ENCODE results near the gene CIB1. TPM values are rescaled to one million over a fixed set of nuclear protein-coding genes. Genes with fewer than 3 reads are reported as not detected.

CIB1 gene
- total and polyA plus RNA-seq, 10 of the 15 experiments (the other 5 are each of a cell fraction or from before 2014, with no cell fraction given): 10.8 to 155 (median 81.9) TPM

DNA sequence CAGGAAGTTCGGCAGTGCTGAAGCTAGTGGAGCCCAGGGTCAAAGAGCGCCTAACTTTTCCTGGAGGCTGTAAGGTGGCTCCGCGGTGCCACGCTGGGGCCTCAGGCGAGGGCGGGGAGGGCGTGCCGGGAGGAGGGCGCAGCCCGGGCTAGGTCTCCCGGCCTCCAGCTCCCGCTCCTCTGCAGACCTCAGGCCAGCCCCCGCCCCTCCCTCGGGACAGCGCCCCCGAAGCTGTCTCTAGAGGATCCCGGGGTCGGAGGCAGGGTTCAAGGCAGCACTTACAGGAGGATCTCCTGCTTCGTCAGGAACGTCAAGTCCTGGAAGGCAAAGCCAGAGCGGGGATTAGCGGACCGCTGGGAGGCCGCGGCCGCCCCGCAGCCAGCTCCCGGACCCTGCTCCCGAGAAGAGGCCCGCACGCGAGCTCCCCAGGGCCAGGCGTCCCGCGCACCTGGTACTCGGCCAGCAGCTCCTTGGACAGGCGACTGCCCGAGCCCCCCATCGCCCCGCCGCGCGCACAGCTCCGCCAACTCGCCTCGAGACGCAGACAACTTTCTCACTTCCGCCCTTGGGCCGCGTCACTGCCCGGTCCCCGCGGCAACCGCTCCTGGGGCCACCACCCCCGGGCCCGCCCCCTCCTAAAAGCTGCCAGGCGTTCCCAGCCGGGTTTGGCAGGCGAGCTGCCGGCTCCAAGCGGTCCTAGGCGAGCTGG lies at the start of gene CIB1 (continued):
- TF ChIP-seq MYB (IDR thresholded peaks at IDR 0.05; ENCODE audit: borderline replicate concordance, low read depth, low read length): 0 out of 2 replicates have a peak, but pooled peaks have one; percentile 14
- TF ChIP-seq, protein P1, sequence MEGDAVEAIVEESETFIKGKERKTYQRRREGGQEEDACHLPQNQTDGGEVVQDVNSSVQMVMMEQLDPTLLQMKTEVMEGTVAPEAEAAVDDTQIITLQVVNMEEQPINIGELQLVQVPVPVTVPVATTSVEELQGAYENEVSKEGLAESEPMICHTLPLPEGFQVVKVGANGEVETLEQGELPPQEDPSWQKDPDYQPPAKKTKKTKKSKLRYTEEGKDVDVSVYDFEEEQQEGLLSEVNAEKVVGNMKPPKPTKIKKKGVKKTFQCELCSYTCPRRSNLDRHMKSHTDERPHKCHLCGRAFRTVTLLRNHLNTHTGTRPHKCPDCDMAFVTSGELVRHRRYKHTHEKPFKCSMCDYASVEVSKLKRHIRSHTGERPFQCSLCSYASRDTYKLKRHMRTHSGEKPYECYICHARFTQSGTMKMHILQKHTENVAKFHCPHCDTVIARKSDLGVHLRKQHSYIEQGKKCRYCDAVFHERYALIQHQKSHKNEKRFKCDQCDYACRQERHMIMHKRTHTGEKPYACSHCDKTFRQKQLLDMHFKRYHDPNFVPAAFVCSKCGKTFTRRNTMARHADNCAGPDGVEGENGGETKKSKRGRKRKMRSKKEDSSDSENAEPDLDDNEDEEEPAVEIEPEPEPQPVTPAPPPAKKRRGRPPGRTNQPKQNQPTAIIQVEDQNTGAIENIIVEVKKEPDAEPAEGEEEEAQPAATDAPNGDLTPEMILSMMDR (IDR thresholded peaks at IDR 0.05 in 2 of 3, conservative IDR thresholded peaks at IDR 0.05 in 1 of 3; ENCODE audit: control insufficient read depth in 2 of 3, extremely low read depth in 1 of 3, insufficient read depth in 1 of 3, low read depth in 3 of 3, low read length in 3 of 3): no peak; a peak in 1 of 6 replicates
- TF ChIP-seq CBX5 (IDR thresholded peaks at IDR 0.05; ENCODE audit: low read depth): no peak
- TF ChIP-seq BMI1 (IDR thresholded peaks at IDR 0.05; ENCODE audit: borderline replicate concordance): peak; percentile 85; the same call in 1 of the 2 replicates
- TF ChIP-seq, protein P2, sequence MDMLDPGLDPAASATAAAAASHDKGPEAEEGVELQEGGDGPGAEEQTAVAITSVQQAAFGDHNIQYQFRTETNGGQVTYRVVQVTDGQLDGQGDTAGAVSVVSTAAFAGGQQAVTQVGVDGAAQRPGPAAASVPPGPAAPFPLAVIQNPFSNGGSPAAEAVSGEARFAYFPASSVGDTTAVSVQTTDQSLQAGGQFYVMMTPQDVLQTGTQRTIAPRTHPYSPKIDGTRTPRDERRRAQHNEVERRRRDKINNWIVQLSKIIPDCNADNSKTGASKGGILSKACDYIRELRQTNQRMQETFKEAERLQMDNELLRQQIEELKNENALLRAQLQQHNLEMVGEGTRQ (IDR thresholded peaks at IDR 0.05; ENCODE audit: borderline replicate concordance, low read depth, low read length): no peak
- TF ChIP-seq ZBTB11 (CRISPR knock-in tag; IDR thresholded peaks at IDR 0.05): no peak
- TF ChIP-seq JUNB (IDR thresholded peaks at IDR 0.05): no peak
- TF ChIP-seq MXI1 (IDR thresholded peaks at IDR 0.05; ENCODE audit: low read depth, low read length): peak; percentile 87
- TF ChIP-seq YY1 (IDR thresholded peaks at IDR 0.05; ENCODE audit: low read depth, low read length): peak; percentile 9; the same call in 1 of the 2 replicates
- TF ChIP-seq ETV6 (conservative IDR thresholded peaks at IDR 0.05 in 1 of 2, IDR thresholded peaks at IDR 0.05 in 1 of 2; ENCODE audit: borderline replicate concordance in 1 of 2, low read depth in 1 of 2): 0 out of 4 replicates have a peak, but pooled peaks of 1 of the 2 experiments have one; percentile 19
- no peak for TF ChIP-seq ZNF24 (IDR thresholded peaks at IDR 0.05)
- TF ChIP-seq CBFB (IDR thresholded peaks at IDR 0.05; ENCODE audit: low read depth): 0 out of 2 replicates have a peak, but pooled peaks have one; percentile 17
- no peak for TF ChIP-seq PAX8 (IDR thresholded peaks at IDR 0.05)
- TF ChIP-seq WRNIP1 (IDR thresholded peaks at IDR 0.05; ENCODE audit: borderline replicate concordance, low read depth, low read length): no peak
- peak; percentile 75; the same call in 1 of the 2 replicates for TF ChIP-seq LARP7 (IDR thresholded peaks at IDR 0.05)
- no peak for TF ChIP-seq SRF (IDR thresholded peaks at IDR 0.05; ENCODE audit: low read depth in 2 of 2, low read length in 2 of 2)
- TF ChIP-seq RB1 (IDR thresholded peaks at IDR 0.05; ENCODE audit: borderline replicate concordance): no peak; the same call in 1 of the 2 replicates
- TF ChIP-seq TAF1 (IDR thresholded peaks at IDR 0.05; ENCODE audit: borderline replicate concordance, low read depth, low read length): no peak
- TF ChIP-seq SUZ12 (IDR thresholded peaks at IDR 0.05; ENCODE audit: unreplicated experiment): no peak
- no peak for TF ChIP-seq ZZZ3 (IDR thresholded peaks at IDR 0.05; ENCODE audit: control insufficient read depth, insufficient read length, low read depth)
- no peak for TF ChIP-seq ZNF274 (IDR thresholded peaks at IDR 0.05; ENCODE audit: insufficient read depth, insufficient read length)
- 0 out of 2 replicates have a peak, but pooled peaks have one; percentile 46 for TF ChIP-seq TCF3 (IDR thresholded peaks at IDR 0.05; ENCODE audit: borderline replicate concordance, insufficient read depth, low read depth, low read length)
- TF ChIP-seq SIN3A (IDR thresholded peaks at IDR 0.05; ENCODE audit: low read depth, low read length): peak; percentile 75; the same call in 1 of the 2 replicates
- TF ChIP-seq NR2F1 (conservative IDR thresholded peaks at IDR 0.05): peak; percentile 82
- no peak for TF ChIP-seq FOXM1 (IDR thresholded peaks at IDR 0.05; ENCODE audit: low read depth, low read length)
